Neural progenitor cell (in vitro differentiated cells): ENCODE data around the gene GPR37L1. TPM values are rescaled to one million over a fixed set of nuclear protein-coding genes. Genes with fewer than 3 reads are reported as not detected.
"Not testable (repeated sequence)": the region's sequence is repeated elsewhere in the genome, so short reads cannot be mapped to it uniquely, and the experiment has no call there.

Experiments
- DNase-seq: peaks from one replicate; pipeline ENCODE4 v3.0.0-alpha.2; 2016; ENCODE audit warnings: low spot score
- H2AFZ ChIP-seq: fragments of 200-600 bp; sonication (generic); replicated peaks from 2 replicates; pipeline ENCODE4 v1.6.1; 2016; ENCODE audit warnings: antibody characterized with exemption
- H3F3A ChIP-seq: fragments of 200-600 bp; sonication (generic); 2 replicates; pipeline ENCODE4 v1.6.1; 2016; ENCODE audit warnings: antibody characterized with exemption, low read depth
- H3K27ac ChIP-seq: fragments of 200-600 bp; sonication (generic); 2 replicates; pipeline ENCODE4 v1.5.1; 2016; ENCODE audit warnings: mild to moderate bottlenecking
- H3K27me3 ChIP-seq: fragments of 200-600 bp; sonication (generic); 2 replicates; pipeline ENCODE4 v1.6.1; 2016; ENCODE audit warnings: mild to moderate bottlenecking, moderate library complexity
- H3K36me3 ChIP-seq: fragments of 200-600 bp; sonication (generic); 2 replicates; pipeline ENCODE4 v1.5.1; 2016
- H3K4me1 ChIP-seq: fragments of 200-600 bp; sonication (generic); 2 replicates; pipeline ENCODE4 v1.6.1; 2016; ENCODE audit warnings: mixed run types
- H3K4me2 ChIP-seq: fragments of 200-600 bp; sonication (generic); 2 replicates; pipeline ENCODE4 v1.6.1; 2016
- H3K4me3 ChIP-seq: fragments of 200-600 bp; sonication (generic); 2 replicates; pipeline ENCODE4 v1.5.1; 2016
- H3K79me2 ChIP-seq: fragments of 200-600 bp; sonication (generic); 2 replicates; pipeline ENCODE4 v1.6.1; 2016; ENCODE audit warnings: low read depth
- H3K9ac ChIP-seq: fragments of 200-600 bp; sonication (generic); 2 replicates; pipeline ENCODE4 v1.6.1; 2016
- H3K9me3 ChIP-seq: fragments of 200-600 bp; sonication (generic); 2 replicates; pipeline ENCODE4 v1.5.1; 2016; ENCODE audit warnings: low read depth
- H4K20me1 ChIP-seq: fragments of 200-600 bp; sonication (generic); 2 replicates; pipeline ENCODE4 v1.6.1; 2016; ENCODE audit warnings: low read depth
- H3K27ac Mint-ChIP-seq: 3 replicates; pipeline ENCODE4 v1.8.0; 2021; ENCODE audit warnings: mixed read lengths
- H3K27me3 Mint-ChIP-seq: 2 replicates; pipeline ENCODE4 v1.8.0; 2022; ENCODE audit warnings: low read depth, mild to moderate bottlenecking, inconsistent platforms, moderate library complexity, mixed read lengths; ENCODE audit not compliant: insufficient read depth
- H3K36me3 Mint-ChIP-seq: 3 replicates; pipeline ENCODE4 v1.8.0; 2021; ENCODE audit warnings: mixed read lengths
- H3K4me1 Mint-ChIP-seq: 3 replicates; pipeline ENCODE4 v1.8.0; 2021; ENCODE audit warnings: mixed read lengths
- H3K4me3 Mint-ChIP-seq: 3 replicates; pipeline ENCODE4 v1.8.0; 2021; ENCODE audit warnings: mild to moderate bottlenecking, moderate library complexity, mixed read lengths
- H3K9me3 Mint-ChIP-seq: 3 replicates; pipeline ENCODE4 v1.8.0; 2020; ENCODE audit warnings: mixed read lengths
- EZH2 ChIP-seq: fragments of 200-600 bp; sonication (generic); IDR thresholded peaks from 2 replicates; pipeline ENCODE4 v1.6.1; 2017; ENCODE audit warnings: antibody characterized with exemption, mild to moderate bottlenecking, moderate library complexity
- EZH2phosphoT487 ChIP-seq: fragments of 200-600 bp; sonication (generic); IDR thresholded peaks from 2 replicates; pipeline ENCODE4 v1.6.1; 2017; ENCODE audit warnings: antibody characterized with exemption
- total RNA-seq: library from RNA; depleted of rRNA; stranded (reverse); fragments of >200 nt; gene quantifications from 2 replicates; pipeline ENCODE4 v1.2.3, GENCODE V29; 2015; ENCODE audit warnings: low replicate concordance
- TF ChIP-seq, protein P1 (sequence below): fragments of 200-600 bp; sonication (generic); IDR thresholded peaks from 2 replicates; pipeline ENCODE4 v1.5.1; 2017; ENCODE audit warnings: antibody characterized with exemption, mild to moderate bottlenecking

The GPR37L1 gene
- total RNA-seq, 1 donor from 2014 or later, result not detected

DNA sequence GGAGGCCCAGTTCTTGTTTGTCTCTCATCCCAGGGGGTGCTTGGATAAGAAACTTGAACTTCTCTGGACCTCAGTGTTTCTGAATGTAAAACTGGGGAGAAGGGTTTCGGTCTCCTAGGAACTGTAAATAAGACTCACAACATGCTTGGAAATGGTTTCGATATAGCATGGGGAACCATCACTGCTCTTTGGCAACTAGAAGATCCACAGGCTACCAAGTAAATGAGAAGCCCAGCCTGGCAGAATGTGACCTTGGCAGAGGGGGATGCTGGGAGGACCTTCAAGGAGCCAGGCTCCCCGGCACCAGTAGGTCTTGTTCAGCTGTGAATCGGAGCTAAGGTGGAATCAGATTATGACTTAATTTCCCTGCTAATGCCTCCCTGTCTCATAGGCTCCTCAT lies 18.1 kb downstream of the GPR37L1 start:
- Mint-ChIP-seq H3K4me3 (no peak overlapping the region), H3K9me3 (no peaks in the 10 kb centered on the region), H3K27me3 (peaks cover 3% of the 10 kb centered on the region), H3K36me3 (peaks cover 5% of the 10 kb centered on the region), H3K4me1 (peaks cover 17% of the 10 kb centered on the region), H3K27ac (no peak overlapping the region)
- Histone ChIP-seq H3K79me2 (peaks cover 51% of the 10 kb centered on the region), H3F3A (peaks cover 14% of the 10 kb centered on the region), H3K9ac (no peak overlapping the region), H3K36me3 (no peaks in the 10 kb centered on the region), H3K9me3 (no peaks in the 10 kb centered on the region), H3K4me1 (peaks cover 7% of the 10 kb centered on the region), H3K4me2 (no peak overlapping the region), H2AFZ (no peak overlapping the region), H4K20me1 (peaks cover 49% of the 10 kb centered on the region), H3K4me3 (no peak overlapping the region), H3K27ac (no peak overlapping the region), H3K27me3 (peaks cover 12% of the 10 kb centered on the region)
- no peak for DNase-seq
- TF ChIP-seq EZH2phosphoT487 (no peak), EZH2 (no peak)
- TF ChIP-seq, protein P1, sequence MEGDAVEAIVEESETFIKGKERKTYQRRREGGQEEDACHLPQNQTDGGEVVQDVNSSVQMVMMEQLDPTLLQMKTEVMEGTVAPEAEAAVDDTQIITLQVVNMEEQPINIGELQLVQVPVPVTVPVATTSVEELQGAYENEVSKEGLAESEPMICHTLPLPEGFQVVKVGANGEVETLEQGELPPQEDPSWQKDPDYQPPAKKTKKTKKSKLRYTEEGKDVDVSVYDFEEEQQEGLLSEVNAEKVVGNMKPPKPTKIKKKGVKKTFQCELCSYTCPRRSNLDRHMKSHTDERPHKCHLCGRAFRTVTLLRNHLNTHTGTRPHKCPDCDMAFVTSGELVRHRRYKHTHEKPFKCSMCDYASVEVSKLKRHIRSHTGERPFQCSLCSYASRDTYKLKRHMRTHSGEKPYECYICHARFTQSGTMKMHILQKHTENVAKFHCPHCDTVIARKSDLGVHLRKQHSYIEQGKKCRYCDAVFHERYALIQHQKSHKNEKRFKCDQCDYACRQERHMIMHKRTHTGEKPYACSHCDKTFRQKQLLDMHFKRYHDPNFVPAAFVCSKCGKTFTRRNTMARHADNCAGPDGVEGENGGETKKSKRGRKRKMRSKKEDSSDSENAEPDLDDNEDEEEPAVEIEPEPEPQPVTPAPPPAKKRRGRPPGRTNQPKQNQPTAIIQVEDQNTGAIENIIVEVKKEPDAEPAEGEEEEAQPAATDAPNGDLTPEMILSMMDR, result no peak

DNA sequence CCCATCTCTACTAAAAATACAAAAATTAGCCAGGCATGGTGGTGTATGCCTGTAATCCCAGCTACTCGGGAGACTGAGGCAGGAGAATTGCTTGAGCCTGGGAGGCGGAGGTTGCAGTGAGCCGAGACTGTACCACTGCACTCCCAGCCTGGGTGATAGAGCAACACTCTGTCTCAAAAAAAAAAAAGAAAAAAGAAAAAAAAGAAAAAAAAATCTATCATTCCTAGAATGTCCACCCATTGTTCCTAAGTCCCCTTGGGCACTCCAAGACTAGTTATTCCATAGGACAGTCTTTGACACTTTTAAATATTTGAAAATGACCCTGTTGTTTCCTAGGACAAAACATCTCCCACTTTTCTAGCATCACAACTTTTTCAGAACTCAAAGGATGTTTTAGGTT lies 18.8 kb downstream of the GPR37L1 start:
- Histone ChIP-seq H4K20me1 (peaks cover 49% of the 10 kb centered on the region), H3K27me3 (peaks cover 15% of the 10 kb centered on the region), H3K79me2 (peaks cover 51% of the 10 kb centered on the region)
- H3K9ac ChIP-seq, H3K4me2 ChIP-seq, H3K27ac Mint-ChIP-seq, H3K9me3 ChIP-seq, H3K27ac ChIP-seq, H3K9me3 Mint-ChIP-seq, H3K4me3 ChIP-seq, H3K4me1 ChIP-seq, DNase-seq, H3K36me3 Mint-ChIP-seq, H3F3A ChIP-seq, H3K36me3 ChIP-seq, H2AFZ ChIP-seq, H3K4me3 Mint-ChIP-seq, H3K27me3 Mint-ChIP-seq: not testable (repeated sequence)
- peaks cover 17% of the 10 kb centered on the region for H3K4me1 Mint-ChIP-seq

DNA sequence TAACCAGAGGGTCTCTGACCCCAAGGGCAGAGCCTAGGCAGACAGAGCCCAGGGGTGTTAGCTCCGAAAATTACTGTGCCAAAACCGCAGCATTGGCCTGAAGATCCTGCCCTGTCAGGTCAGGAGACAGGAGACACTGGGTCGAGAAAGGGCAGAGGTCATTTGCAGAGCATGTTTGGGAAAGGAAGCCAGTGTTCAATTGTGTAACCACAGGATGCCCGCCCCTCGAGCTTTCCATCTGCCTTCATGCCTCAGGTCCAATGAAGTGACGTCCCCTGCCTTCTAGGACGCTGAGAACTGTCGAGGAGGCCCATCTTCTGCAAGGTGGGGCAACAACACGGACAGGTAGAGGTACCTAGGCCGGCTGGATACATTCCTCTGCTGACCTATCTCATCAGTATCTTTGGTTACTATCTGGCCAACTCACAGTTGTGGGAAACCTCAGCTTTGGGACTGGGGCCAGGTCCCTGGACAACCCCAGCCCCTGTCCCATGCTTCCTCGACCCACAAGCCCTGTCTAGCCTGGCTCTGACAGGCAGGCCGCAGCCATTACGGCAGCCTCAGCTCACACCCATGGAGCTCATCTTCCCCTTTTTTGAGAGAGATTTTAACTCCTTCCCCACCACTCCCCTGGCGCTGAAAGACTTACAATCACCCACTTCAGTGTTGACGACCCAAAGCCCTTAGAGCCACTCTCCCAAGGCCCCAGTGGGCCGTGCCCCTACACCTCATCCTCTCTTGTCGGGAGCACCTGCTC lies 20.5 kb downstream of the GPR37L1 start:
- Mint-ChIP-seq H3K4me1 (peaks cover 17% of the 10 kb centered on the region), H3K36me3 (peaks cover 3% of the 10 kb centered on the region), H3K27ac (peak overlapping the region; percentile 76), H3K4me3 (peak overlapping the region; percentile 90), H3K9me3 (no peaks in the 10 kb centered on the region), H3K27me3 (peaks cover 4% of the 10 kb centered on the region)
- Histone ChIP-seq H4K20me1 (peaks cover 44% of the 10 kb centered on the region), H3K36me3 (no peaks in the 10 kb centered on the region), H3F3A (peaks cover 9% of the 10 kb centered on the region), H3K27me3 (peaks cover 15% of the 10 kb centered on the region), H3K9ac (peak overlapping the region; percentile 55), H3K79me2 (peaks cover 51% of the 10 kb centered on the region), H3K9me3 (no peaks in the 10 kb centered on the region), H2AFZ (peak overlapping the region; percentile 38), H3K4me2 (peak overlapping the region; percentile 100), H3K27ac (no peak overlapping the region), H3K4me3 (peak overlapping the region; percentile 92), H3K4me1 (peaks cover 7% of the 10 kb centered on the region)
- DNase-seq, result no peak
- TF ChIP-seq EZH2phosphoT487 (no peak), EZH2 (no peak)
- TF ChIP-seq, protein P1, result no peak

DNA sequence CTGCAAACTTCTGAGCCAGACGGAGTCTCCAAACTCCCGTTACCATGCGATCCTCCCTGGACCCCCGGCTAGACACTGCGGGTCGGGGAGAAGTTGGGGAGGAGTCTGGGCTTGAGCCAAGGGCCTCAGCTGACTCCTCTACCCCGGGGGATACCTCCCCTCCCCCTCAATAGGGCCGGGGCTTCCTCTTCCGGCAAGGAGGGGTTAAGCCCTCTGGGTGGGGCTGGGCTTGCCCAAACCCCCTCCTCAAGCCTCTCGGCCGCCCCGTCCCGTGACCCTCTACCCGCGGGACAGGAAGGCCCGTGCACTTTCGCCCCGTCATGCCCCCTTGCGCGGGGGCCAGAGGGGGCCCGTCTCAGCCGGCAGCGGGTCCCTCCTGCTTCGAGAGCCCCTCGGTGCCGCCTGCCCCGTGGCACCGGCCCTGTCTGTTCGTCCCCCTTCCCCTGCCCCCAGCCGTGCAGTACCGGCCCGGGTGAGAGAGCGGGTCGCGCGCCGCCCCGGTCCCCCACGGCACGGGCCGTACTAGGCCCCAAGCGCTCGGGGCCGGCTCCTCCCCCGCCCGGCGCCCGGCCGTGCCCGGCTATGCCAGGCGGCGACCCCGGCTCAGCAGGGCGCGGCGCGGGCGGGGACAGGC lies 21.2 kb downstream of the GPR37L1 start:
- Histone ChIP-seq H3K4me2 (peak overlapping the region; percentile 100), H3K9ac (peak overlapping the region; percentile 55), H3K27me3 (peaks cover 15% of the 10 kb centered on the region), H3F3A (peaks cover 9% of the 10 kb centered on the region), H3K27ac (no peak overlapping the region), H3K4me3 (peak overlapping the region; percentile 92), H3K4me1 (peaks cover 7% of the 10 kb centered on the region), H3K36me3 (no peaks in the 10 kb centered on the region), H2AFZ (peak overlapping the region; percentile 38), H4K20me1 (peaks cover 38% of the 10 kb centered on the region), H3K9me3 (no peaks in the 10 kb centered on the region), H3K79me2 (peaks cover 48% of the 10 kb centered on the region)
- peaks cover 4% of the 10 kb centered on the region for H3K27me3 Mint-ChIP-seq
- DNase-seq, result peak; percentile 62
- peaks cover 2% of the 10 kb centered on the region for H3K36me3 Mint-ChIP-seq
- H3K4me3 Mint-ChIP-seq, result peak overlapping the region; percentile 90
- H3K9me3 Mint-ChIP-seq, result no peaks in the 10 kb centered on the region
- TF ChIP-seq, protein P1, result no peak
- no peak for TF ChIP-seq EZH2phosphoT487
- no peak for TF ChIP-seq EZH2
- H3K27ac Mint-ChIP-seq, result peak overlapping the region; percentile 76
- H3K4me1 Mint-ChIP-seq, result peaks cover 12% of the 10 kb centered on the region
